ENCODE data around the gene TEC.

The TEC gene

DNA sequence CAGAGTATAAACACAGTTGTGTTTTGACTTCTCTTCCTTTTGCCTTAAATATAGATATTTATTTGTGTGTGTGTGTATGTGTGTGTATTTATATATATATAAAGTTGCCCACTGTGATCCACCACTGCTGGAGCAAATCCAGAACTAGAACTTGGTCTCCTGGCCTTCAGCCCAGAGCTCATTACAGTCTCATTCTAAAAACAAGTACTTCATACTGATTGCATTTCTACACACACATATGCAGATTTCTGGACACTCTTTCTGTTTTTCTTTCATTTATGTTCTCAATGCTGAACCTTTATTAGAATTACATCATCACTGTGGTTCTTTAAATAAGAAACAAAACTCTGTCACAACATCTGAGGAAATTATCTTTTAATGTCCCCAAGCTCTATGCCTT lies 136.0 kb downstream of the TEC start:
- TF ChIP-seq, protein P1, sequence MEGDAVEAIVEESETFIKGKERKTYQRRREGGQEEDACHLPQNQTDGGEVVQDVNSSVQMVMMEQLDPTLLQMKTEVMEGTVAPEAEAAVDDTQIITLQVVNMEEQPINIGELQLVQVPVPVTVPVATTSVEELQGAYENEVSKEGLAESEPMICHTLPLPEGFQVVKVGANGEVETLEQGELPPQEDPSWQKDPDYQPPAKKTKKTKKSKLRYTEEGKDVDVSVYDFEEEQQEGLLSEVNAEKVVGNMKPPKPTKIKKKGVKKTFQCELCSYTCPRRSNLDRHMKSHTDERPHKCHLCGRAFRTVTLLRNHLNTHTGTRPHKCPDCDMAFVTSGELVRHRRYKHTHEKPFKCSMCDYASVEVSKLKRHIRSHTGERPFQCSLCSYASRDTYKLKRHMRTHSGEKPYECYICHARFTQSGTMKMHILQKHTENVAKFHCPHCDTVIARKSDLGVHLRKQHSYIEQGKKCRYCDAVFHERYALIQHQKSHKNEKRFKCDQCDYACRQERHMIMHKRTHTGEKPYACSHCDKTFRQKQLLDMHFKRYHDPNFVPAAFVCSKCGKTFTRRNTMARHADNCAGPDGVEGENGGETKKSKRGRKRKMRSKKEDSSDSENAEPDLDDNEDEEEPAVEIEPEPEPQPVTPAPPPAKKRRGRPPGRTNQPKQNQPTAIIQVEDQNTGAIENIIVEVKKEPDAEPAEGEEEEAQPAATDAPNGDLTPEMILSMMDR (conservative IDR thresholded peaks at IDR 0.05; ENCODE audit: control insufficient read depth, insufficient read depth, low read depth, low read length) = no peak
- no peak overlapping the region for H3K4me3 ChIP-seq (ENCODE audit: control insufficient read depth, low read depth, low read length)
- DNase-seq (ENCODE audit: low read depth) = peak; percentile 23

GRCh38 chr4:48131736-48132135 lies 137.9 kb downstream of the TEC start:
- no peak for DNase-seq (ENCODE audit: low read depth)
- TF ChIP-seq, protein P1 (conservative IDR thresholded peaks at IDR 0.05; ENCODE audit: control insufficient read depth, insufficient read depth, low read depth, low read length) = no peak
- H3K4me3 ChIP-seq (ENCODE audit: control insufficient read depth, low read depth, low read length) = no peak overlapping the region

DNA sequence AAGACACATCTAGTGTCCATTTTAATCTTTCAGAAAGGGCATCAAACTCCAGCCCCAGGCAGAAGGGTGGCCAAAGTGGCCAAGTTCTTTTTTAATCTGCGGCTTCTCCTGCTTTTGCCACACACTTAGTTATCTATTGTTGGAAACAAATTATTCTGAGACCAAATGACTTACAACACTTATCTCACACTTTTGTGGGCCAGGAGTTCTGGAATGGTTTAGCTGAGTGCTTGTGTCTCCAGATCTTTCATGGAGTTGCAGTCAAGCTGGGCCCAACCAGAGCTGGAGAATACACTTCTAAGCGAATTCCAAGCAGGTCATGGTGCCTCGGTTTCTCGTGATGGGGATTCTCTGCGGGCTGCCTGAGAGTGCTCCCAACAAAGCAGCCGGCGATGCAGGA lies 139.5 kb downstream of the TEC start:
- TF ChIP-seq, protein P1 (conservative IDR thresholded peaks at IDR 0.05; ENCODE audit: control insufficient read depth, insufficient read depth, low read depth, low read length) = no peak
- no peak overlapping the region for H3K4me3 ChIP-seq (ENCODE audit: control insufficient read depth, low read depth, low read length)
- DNase-seq (ENCODE audit: low read depth) = no peak

DNA sequence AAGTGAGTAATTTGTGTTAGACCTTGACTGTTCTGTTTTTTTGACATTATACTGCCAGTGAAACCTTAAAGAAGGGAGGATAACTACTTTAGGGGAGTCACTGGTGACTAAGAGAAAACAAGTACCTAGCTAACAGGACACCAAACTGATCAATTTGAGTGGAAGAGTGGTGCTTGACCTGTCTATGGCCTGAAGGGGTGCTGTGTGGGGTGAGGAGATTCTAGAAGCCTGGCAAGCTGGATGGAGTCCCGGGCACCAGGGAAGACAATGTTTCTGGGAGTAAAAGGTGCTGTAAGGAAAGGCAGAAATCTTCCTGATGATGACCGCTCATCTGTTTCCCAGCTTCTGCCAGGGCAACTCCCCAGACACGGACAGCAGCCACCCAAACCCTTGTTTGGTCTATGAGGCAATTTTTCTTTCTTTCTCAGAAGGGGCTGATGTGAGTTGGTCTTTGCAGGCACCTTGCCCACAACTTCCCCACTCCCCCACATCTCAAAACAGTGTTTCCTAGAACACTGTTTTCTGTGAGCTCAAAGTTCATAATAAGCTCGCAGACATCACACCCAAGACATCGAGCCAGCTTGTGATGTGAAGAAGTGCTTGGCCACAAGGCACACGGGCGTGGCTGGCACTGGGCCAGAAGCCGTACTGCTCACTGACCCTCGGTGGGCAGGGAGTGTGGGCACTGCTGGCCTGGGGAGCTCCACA lies 140.2 kb downstream of the TEC start:
- no peak overlapping the region for H3K4me3 ChIP-seq (ENCODE audit: control insufficient read depth, low read depth, low read length)

GRCh38 chr4:48127682-48128404 lies 141.8 kb downstream of the TEC start:
- DNase-seq (ENCODE audit: low read depth) = peak; percentile 87
- TF ChIP-seq, protein P1 (conservative IDR thresholded peaks at IDR 0.05; ENCODE audit: control insufficient read depth, insufficient read depth, low read depth, low read length) = peak; percentile 61
- H3K4me3 ChIP-seq (ENCODE audit: control insufficient read depth, low read depth, low read length) = peak overlapping the region; percentile 15

More for the DNA sequence above, 140.2 kb downstream of the TEC start:
- TF ChIP-seq, protein P1 (conservative IDR thresholded peaks at IDR 0.05; ENCODE audit: control insufficient read depth, insufficient read depth, low read depth, low read length) = peak; percentile 1
- DNase-seq (ENCODE audit: low read depth) = no peak

DNA sequence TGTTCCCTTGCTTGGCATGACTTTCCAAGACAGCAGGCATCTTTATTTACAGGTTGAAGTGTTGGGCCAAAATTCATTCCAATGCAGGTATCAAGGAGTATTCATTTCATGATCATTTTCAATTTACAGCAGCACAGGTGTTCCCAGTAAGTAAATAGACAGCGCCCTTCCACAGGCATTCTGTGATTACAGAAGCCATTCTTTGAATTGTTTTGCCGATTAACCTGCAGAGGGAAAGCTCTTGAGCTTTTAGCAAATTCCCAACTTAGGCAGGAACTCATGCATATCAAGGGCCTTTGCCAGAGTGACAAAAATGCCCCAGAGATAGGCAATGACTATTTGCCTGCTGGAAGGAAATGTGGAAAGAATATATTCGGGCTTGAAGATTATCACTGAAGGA lies 142.4 kb downstream of the TEC start:
- H3K4me3 ChIP-seq (ENCODE audit: control insufficient read depth, low read depth, low read length) = no peak overlapping the region
- TF ChIP-seq, protein P1 (conservative IDR thresholded peaks at IDR 0.05; ENCODE audit: control insufficient read depth, insufficient read depth, low read depth, low read length) = no peak
- no peak for DNase-seq (ENCODE audit: low read depth)

All from fibroblast of mammary gland (primary cell).